K562 (cell line): Measurements from ENCODE around the gene TFEC. TPM values are rescaled to one million over a fixed set of nuclear protein-coding genes. Genes with fewer than 3 reads are reported as not detected.

ENCODE experiments used
- ATAC-seq: fragments of 200-7000 bp; cut with Tn5 transposase; 3 replicates; pipeline ENCODE4 v1.9.1; 2020; ENCODE audit warnings: moderate library complexity
- BruUV-seq: library from RNA; stranded (reverse); fragments of 400-500 nt; replicated peaks from 2 replicates; lab custom pipeline; 2021; lab: Mats Ljungman, UMichigan
- CTCF ChIA-PET: fragments of 300-600 bp; formaldehyde crosslinking; extraction: SDS; loops from one replicate; lab custom pipeline; 2021; ENCODE audit warnings: low intra/inter-chr PET ratio; lab: Yijun Ruan, JAX
- POLR2A ChIA-PET: fragments of 300-600, 350-650 bp; sonication (Branson Sonifier 250); formaldehyde crosslinking; extraction: SDS; loops from one replicate; lab custom pipeline; 2021; ENCODE audit warnings: antibody characterized with exemption, inconsistent platforms; lab: Yijun Ruan, JAX
- DNase-seq, 4 experiments: peaks; one replicate each; pipeline versions ENCODE4 v3.0.0 to v3.0.0-alpha.2; 2011 to 2018; ENCODE audit warnings: low spot score in 3 of 4, mixed read lengths in 3 of 4; ENCODE audit errors: extremely low read depth in 1 of 4
- FAIRE-seq: peaks from 2 replicates; lab custom pipeline; 2011; peaks lifted over from hg19 to GRCh38; lab: Jason Lieb, UNC
- H2AFZ ChIP-seq: 2 replicates; pipeline ENCODE4 v1.6.0; 2011; ENCODE audit warnings: low read depth, low read length, control low read depth, inconsistent platforms
- H3K27ac ChIP-seq: fragments of 200-600 bp; 3 replicates; pipeline ENCODE4 v1.8.0; 2011; ENCODE audit warnings: low read depth, mild to moderate bottlenecking, control low read depth, inconsistent platforms, low read length, moderate library complexity, mixed read lengths; ENCODE audit errors: extremely low read depth
- H3K27me3 ChIP-seq, 2 experiments: fragments of 300-600 bp in 1 of 2; 2 replicates in 1 of 2; 3 replicates in 1 of 2; pipeline versions ENCODE4 v1.6.0 to v1.8.0; 2011; ENCODE audit warnings: inconsistent platforms in 2 of 2, low read length in 2 of 2, mild to moderate bottlenecking in 1 of 2, mixed read lengths in 1 of 2, moderate library complexity in 1 of 2; ENCODE audit not compliant: control insufficient read depth in 2 of 2, insufficient read depth in 2 of 2
- H3K36me3 ChIP-seq: fragments of 300-600 bp; 3 replicates; pipeline ENCODE4 v1.8.0; 2011; ENCODE audit warnings: mild to moderate bottlenecking, low read length, inconsistent platforms; ENCODE audit not compliant: control insufficient read depth, insufficient read depth
- H3K4me1 ChIP-seq, 2 experiments: fragments of 200-600 bp in 1 of 2; replicated peaks in 1 of 2; 2 replicates in 1 of 2; 3 replicates in 1 of 2; pipeline versions ENCODE4 v1.5.1 to v1.8.0; 2011; ENCODE audit warnings: inconsistent platforms in 2 of 2, low read length in 2 of 2, mild to moderate bottlenecking in 1 of 2, mixed read lengths in 1 of 2, moderate library complexity in 1 of 2; ENCODE audit not compliant: control insufficient read depth in 2 of 2, insufficient read depth in 2 of 2
- H3K4me2 ChIP-seq: 2 replicates; pipeline ENCODE4 v1.6.1; 2011; ENCODE audit warnings: low read length, control low read depth, inconsistent platforms, mixed read lengths; ENCODE audit not compliant: insufficient read depth
- H3K4me3 ChIP-seq: fragments of 200-600 bp; sonication (generic), shearing (Covaris generic); 2 replicates; pipeline ENCODE4 v1.5.1; 2016; ENCODE audit warnings: control low read depth, inconsistent platforms
- H3K79me2 ChIP-seq: fragments of 200-600 bp; 3 replicates; pipeline ENCODE4 v1.8.0; 2011; ENCODE audit warnings: low read length, inconsistent platforms; ENCODE audit not compliant: control insufficient read depth, insufficient read depth
- H3K9ac ChIP-seq, 2 experiments: 2 replicates each; pipeline versions ENCODE4 v1.6.0 to v1.6.1; 2011; ENCODE audit warnings: low read depth in 2 of 2, low read length in 2 of 2, control low read depth in 1 of 2, inconsistent platforms in 1 of 2, mild to moderate bottlenecking in 1 of 2, mixed read lengths in 1 of 2; ENCODE audit not compliant: insufficient read depth in 1 of 2
- H3K9me1 ChIP-seq: one replicate; pipeline ENCODE4 v1.6.0; 2011; ENCODE audit warnings: inconsistent platforms, mild to moderate bottlenecking, low read length, moderate library complexity; ENCODE audit not compliant: control insufficient read depth, insufficient read depth
- H3K9me3 ChIP-seq: replicated peaks from 2 replicates; pipeline ENCODE4 v1.5.1; 2011; ENCODE audit warnings: low read depth, low read length, inconsistent platforms; ENCODE audit not compliant: control insufficient read depth, insufficient read depth
- H4K20me1 ChIP-seq: replicated peaks from 2 replicates; pipeline ENCODE4 v1.6.1; 2011; ENCODE audit warnings: low read length, inconsistent platforms, mixed read lengths; ENCODE audit not compliant: control insufficient read depth, insufficient read depth
- ATF2 ChIP-seq: sonication (generic); formaldehyde crosslinking; IDR thresholded peaks from 2 replicates; pipeline ENCODE4 v1.8.1; 2022; ENCODE audit warnings: missing genetic modification reagents
- CLOCK ChIP-seq: fragments of 250-450 bp; sonication (Bioruptor Pico); IDR thresholded peaks from 2 replicates; pipeline ENCODE4 v1.4.0; 2020; ENCODE audit warnings: mild to moderate bottlenecking, moderate library complexity, borderline replicate concordance
- RBM14 ChIP-seq: fragments of 200-400 bp; formaldehyde crosslinking; IDR thresholded peaks from 2 replicates; pipeline ENCODE4 v1.6.1; 2018; ENCODE audit warnings: low read depth, mild to moderate bottlenecking, low read length, moderate library complexity, borderline replicate concordance; ENCODE audit not compliant: insufficient read depth
- TBL1XR1 ChIP-seq, 2 experiments: IDR thresholded peaks; 2 replicates each; pipeline ENCODE4 v1.6.1; 2012; ENCODE audit warnings: improper control_type of control experiment in 2 of 2, low read length in 2 of 2, mild to moderate bottlenecking in 1 of 2
- TRIM28 ChIP-seq: fragments of 450-650 bp; IDR thresholded peaks from 2 replicates; pipeline ENCODE4 v1.6.1; 2017
- ZNF184 ChIP-seq: sonication (generic); formaldehyde crosslinking; IDR thresholded peaks from 2 replicates; pipeline ENCODE4 v1.5.0; 2020; ENCODE audit warnings: missing genetic modification reagents
- ZNF232 ChIP-seq: sonication (generic); formaldehyde crosslinking; IDR thresholded peaks from 2 replicates; pipeline ENCODE4 v1.8.0; 2022; ENCODE audit warnings: mild to moderate bottlenecking, missing genetic modification reagents
- ZNF408 ChIP-seq: fragments of 250-450 bp; sonication (Bioruptor Pico); IDR thresholded peaks from 2 replicates; pipeline ENCODE4 v1.4.0; 2020; ENCODE audit warnings: low read depth, mild to moderate bottlenecking, moderate library complexity
- WGBS: fragments of 100-300 bp; shearing (Covaris generic); methylation state at CpG from one replicate; pipeline ENCODE4 v1.1.6; 2016; ENCODE audit warnings: low coverage, mixed read lengths; ENCODE audit not compliant: insufficient coverage; ENCODE audit errors: missing lambda C conversion rate; 5-methylcytosine and 5-hydroxymethylcytosine counted together
- in situ Hi-C: fragments of 300-500 bp; cut with MboI; formaldehyde crosslinking; loops from 4 replicates; pipeline ENCODE4 v1.15.0; 2018; ENCODE audit warnings: inconsistent platforms, mixed read lengths
- intact Hi-C: fragments of 100-400 bp; cut with micrococcal nuclease; formaldehyde crosslinking; loops from 2 replicates; pipeline ENCODE4 v1.14.2; 2022
- polyA plus RNA-seq, 8 experiments: library from polyadenylated mRNA; depleted of rRNA in 4 of 8; stranded (reverse) in 5 of 8; unstranded in 3 of 8; fragments of >200 nt; fragmentation: Nextera tagmentation in 2 of 8; fragmentation: Illumina TruSeq in 1 of 8; extraction: Ambion mirVana in 2 of 8; extraction: Trizol in 1 of 8; gene quantifications; 2 replicates each; pipeline versions ENCODE4 v1.2.1 to v1.2.3, GENCODE V29; 2011 to 2014; ENCODE audit warnings: inconsistent platforms in 1 of 8, missing spikeins in 1 of 8
- total RNA-seq, 7 experiments: library from RNA; depleted of rRNA in 6 of 7; stranded (reverse); fragments of >200 nt in 6 of 7; fragmentation: Illumina TruSeq in 2 of 7; extraction: Trizol in 2 of 7; gene quantifications; 2 replicates each; pipeline versions ENCODE4 v1.2.1 to v1.2.3, GENCODE V29; 2011 to 2021; ENCODE audit warnings: low replicate concordance in 1 of 7

Gene TFEC
- total and polyA plus RNA-seq, 9 of the 15 experiments (the other 6 are each of a cell fraction or from before 2014, with no cell fraction given) = 0.01 TPM; not detected in 8

- no peak for TF ChIP-seq TRIM28
- no peak for TF ChIP-seq ZNF184 (CRISPR knock-in tag)
- no peak for TF ChIP-seq RBM14
- TF ChIP-seq ZNF408 = no peak
Measured at GRCh38 chr7:115968596-115968995, 62.0 kb downstream of the TFEC start (continued).

DNA sequence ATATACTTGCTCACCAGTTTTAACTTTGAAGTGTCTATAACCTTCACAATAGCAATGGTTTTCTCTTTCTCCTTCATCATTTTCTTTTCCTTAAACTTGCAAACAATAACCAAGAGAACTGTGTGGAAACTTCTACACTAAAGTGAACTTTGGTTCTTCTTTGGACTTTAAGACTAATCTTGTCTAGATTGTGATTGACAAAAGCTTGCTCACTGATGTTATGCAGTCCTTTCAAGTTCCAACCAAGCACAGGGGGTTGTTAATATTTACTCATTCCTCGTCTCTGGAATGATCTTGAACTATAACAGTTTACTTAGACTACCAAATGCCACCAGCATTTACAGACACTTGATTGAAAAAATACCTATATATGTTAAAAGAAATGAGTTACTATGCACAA lies 62.4 kb downstream of the TFEC start:
- BruUV-seq = no TSS peak
- H3K36me3 ChIP-seq = no peaks in the 10 kb centered on the region
- no peak for FAIRE-seq
- intact Hi-C loops (no loop called here), in situ Hi-C loops (no loop called here)
- H3K4me2 ChIP-seq = no peak overlapping the region
- TF ChIP-seq ATF2 (CRISPR knock-in tag) (no peak), ZNF232 (no peak), CLOCK (CRISPR knock-in tag) (no peak), TBL1XR1 (IDR thresholded peaks at IDR 0.05; ENCODE audit: low read length in 2 of 2) (no peak)
- WGBS = 0% methylated on average over 1 of the region's 1 CpG
- ChIA-PET POLR2A (no interaction called here), CTCF (no interaction called here)
- no peaks in the 10 kb centered on the region for H4K20me1 ChIP-seq
- H2AFZ ChIP-seq = no peak overlapping the region
- no peak overlapping the region for H3K4me3 ChIP-seq
- H3K27me3 ChIP-seq = no peaks in the 10 kb centered on the region
- DNase-seq = no peak
- no peak overlapping the region for H3K9ac ChIP-seq
- H3K79me2 ChIP-seq = no peaks in the 10 kb centered on the region
- no peak for ATAC-seq
- no peaks in the 10 kb centered on the region for H3K4me1 ChIP-seq
- no peaks in the 10 kb centered on the region for H3K9me3 ChIP-seq
- no peaks in the 10 kb centered on the region for H3K9me1 ChIP-seq
- H3K27ac ChIP-seq = no peak overlapping the region
